T-helper 9 cell (primary cell): ENCODE results near the gene MMP17.
"Not testable (repeated sequence)": the region's sequence is repeated elsewhere in the genome, so short reads cannot be mapped to it uniquely, and the experiment has no call there.

ENCODE experiments used
- DNase-seq: peaks from one replicate; pipeline ENCODE4 v3.0.0-alpha.2; 2020

The MMP17 gene

GRCh38 chr12:131800594-131801135 is 27.5 kb upstream of the MMP17 start:
- no peak for DNase-seq

DNA sequence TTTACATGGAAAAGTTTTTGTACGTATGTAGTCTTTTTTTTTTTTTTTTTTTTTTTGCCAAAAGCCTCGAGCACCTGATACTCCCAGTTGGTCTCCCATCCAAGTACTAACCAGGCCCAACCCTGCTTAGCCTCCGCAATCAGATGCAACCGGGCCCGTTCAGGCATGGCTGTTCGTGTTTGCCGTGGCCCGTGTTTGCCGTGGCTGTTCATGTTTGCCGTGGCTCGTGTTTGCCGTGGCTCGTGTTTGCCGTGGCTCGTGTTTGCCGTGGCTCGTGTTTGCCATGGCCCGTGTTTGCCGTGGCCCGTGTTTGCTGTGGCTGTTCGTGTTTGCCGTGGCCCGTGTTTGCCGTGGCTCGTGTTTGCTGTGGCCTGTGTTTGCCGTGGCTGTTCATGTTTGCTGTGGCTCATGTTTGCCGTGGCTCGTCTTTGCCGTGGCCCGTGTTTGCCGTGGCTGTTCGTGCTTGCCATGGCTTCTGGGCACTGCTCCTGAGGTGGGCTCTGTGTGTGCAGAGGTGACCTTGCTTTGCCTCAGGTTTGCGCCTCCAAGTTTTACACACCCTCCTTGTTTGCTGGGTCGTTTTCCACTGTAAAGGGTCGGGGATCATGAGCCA is 26.8 kb upstream of the MMP17 start:
- DNase-seq, result no peak

DNA sequence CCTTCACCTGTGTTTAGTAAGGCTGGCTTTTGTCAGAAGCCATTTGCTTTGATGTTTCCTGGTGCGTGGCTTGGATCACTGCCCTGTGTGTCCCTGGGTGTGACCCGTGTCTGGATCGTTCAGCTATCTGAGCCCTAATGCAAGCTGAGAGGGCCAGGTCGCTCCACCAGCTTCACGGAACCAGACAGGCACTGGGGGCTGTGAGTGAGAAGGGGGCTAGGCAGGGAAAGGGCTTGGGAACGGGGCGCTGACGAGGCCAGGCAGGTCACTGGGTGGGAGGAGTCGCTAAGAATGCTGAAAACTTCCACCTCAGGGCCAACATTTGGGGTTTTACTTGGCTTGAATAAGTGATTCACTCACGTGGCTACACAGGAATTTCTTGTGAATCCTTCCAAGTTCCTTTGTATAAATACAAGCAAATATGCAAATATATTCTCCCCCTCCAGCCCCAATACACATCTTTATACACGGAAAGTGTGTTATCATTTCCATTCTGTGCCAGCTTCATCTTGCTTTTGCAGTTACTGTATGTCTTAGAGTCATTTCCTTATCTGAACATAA is 24.2 kb upstream of the MMP17 start:
- DNase-seq, result no peak

- no peak for DNase-seq
Measured at GRCh38 chr12:131805421-131805820, 22.8 kb upstream of the MMP17 start.

DNA sequence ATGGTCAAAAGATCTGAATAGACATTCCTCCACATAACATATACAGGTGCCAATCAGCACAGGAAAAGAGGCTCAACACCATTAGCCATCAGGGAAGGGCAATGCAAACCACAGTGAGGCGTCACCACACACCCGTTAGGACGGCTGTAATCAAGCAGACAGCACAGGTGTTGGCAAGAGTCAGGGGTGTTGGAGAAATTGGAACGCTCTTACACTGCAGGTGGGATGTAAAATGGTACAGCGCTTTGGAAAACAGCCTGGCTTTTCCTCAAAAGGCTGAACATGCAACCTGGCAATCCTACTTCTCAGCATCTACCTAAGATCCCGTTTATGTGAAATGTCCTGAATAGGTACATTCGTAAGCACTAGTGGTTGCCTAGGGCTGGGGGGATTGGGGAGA is 21.5 kb upstream of the MMP17 start:
- DNase-seq, result no peak

- DNase-seq, result no peak
Measured at GRCh38 chr12:131808744-131809371, 19.3 kb upstream of the MMP17 start.

GRCh38 chr12:131809476-131810254 is 18.5 kb upstream of the MMP17 start:
- not testable (repeated sequence) for DNase-seq

DNA sequence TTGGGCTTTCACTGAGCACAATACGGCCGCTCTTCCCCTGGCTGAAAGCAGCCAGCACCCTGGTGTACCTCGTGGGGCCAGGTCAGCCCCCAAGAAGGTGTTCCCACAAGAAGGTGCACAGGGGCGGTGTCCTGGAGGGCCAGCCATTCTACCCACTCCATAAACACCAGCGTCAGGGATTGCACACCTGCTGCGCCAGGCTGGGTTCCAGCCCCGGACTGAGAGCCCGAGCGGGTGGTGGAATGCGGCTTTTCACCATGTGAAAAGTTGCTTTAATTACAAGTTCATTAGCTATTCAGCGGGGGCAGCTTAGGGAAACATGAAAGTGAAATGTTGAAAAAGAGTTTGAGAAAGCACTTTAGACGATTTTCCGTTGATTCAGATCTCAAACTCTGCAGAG is 17.5 kb upstream of the MMP17 start:
- DNase-seq, result no peak

GRCh38 chr12:131815131-131815530 is 13.1 kb upstream of the MMP17 start:
- DNase-seq, result no peak

GRCh38 chr12:131816495-131816894 is 11.7 kb upstream of the MMP17 start:
- DNase-seq, result no peak

DNA sequence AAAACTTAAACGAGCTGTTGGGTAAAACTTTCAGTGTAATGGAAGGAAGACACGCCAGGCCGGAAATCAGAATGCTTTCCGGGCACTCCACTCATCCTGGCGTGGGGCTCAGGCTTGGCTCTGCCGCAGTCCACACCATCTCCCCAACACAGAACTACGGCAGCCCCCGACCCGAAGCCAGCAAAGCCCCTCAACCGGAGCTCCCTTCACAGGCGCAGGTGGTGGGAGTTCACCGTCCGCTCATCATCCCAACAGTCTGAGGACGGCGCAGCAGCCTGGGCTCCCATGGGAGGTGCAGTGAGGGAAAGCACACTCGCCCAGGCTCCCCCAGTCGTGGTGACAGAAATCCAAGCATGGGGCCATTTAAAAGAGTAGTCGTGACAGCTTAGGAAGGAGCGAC is 11.0 kb upstream of the MMP17 start:
- no peak for DNase-seq

GRCh38 chr12:131818821-131819585 is 9.2 kb upstream of the MMP17 start:
- no peak for DNase-seq

- no peak for DNase-seq
Measured at GRCh38 chr12:131824450-131824849, 3.7 kb upstream of the MMP17 start.

DNA sequence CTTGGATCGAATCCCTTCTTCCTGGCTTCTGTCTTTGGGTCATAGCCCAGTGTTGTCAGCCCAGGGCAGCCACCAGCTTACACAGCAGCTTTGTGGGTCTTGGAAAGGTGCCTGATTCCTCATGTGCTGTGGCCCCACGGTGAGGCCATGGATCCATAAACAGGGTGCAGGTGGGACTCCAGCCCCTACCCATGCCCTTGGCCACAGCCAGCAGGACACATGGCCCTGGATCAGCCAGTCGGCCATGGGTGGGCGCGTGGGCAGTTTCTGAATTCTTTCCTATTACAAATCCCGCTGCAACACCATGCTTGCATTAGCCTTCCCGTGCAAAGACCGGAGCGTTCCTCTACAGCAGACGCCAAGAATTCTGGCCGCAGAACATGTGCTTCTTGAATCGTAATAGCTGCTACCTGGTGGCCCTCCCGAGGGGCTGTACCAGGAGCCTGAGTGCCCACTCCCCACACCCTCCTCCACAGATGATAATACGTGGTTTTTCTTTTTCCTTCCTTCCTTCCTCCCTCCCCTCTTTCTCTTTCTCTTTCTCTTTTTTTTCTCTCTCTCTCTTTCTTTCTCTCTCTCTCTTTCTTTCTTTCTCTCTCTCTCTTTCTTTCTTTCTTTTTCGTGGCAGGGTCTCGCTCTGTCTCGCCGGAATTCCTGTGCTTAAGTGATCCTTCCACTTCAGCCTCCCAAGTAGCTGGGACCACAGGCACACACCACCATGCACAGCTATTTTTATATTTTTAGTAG is 2.9 kb upstream of the MMP17 start:
- no peak for DNase-seq

- DNase-seq, result no peak
Measured at GRCh38 chr12:131826097-131826928, 1.9 kb upstream of the MMP17 start.

DNA sequence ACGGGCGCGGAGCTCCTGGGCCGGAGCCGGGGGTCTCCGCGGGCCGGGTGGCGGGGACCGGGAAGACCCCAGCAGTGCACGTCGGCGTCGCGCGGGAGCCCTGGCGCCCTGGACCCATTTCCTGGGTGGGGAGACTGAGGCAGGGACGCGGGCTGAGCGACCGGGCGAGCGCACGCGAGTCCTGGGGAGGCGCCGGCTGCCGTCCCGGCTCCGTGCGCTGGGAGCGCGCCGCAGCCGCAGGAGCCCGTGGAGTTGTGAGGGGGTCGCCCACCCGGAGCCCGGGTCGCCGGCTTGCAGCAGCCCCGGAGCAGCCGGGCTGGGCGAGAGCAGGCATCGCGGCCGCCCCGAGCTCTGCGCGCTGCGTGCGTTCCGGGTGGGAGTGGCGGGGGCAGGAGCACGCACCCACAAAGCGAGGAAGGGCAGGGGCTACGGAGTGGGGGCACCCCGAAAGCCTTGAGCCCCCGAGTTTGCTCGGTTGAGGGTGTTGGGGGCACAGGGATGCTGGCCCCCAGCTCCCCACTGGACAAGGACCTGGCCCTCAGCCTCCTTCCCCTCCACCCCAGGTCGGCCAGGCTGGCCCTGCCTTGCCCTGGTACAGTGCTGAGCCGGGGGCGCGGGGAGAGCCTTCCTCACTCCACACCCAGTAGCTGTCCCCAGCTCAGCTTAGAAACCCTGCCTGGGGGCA is 620 bp downstream of the MMP17 start:
- DNase-seq, result no peak

- no peak for DNase-seq
Measured at GRCh38 chr12:131829356-131829747, 1.2 kb downstream of the MMP17 start.

DNA sequence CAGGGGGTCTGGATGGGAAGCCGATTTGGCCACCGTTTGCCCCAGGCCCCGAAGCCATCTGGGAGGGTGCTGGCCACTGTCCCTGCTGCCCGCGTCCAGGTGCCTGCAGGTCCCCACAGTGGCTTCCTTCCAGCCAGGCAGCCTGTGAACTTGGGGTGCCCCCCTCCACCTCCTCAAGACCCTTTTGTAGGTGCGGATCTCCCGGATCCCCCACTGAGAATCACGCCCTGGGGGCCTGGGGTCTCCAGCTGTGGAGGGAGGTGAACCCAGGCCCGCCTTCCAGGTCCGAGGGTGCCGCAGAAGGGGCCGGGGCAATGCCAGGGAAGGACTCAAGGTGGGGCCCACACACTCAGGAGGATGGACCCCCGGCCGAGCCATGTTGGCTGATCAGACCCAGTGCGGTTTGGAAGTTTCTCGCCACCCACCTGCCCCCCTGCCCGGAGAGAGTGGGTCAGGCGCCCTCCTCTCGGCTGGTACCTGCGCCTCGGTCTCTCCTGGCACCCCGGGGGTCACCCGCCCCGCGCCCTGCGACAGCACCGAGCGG is 1.7 kb downstream of the MMP17 start:
- DNase-seq, result no peak

DNA sequence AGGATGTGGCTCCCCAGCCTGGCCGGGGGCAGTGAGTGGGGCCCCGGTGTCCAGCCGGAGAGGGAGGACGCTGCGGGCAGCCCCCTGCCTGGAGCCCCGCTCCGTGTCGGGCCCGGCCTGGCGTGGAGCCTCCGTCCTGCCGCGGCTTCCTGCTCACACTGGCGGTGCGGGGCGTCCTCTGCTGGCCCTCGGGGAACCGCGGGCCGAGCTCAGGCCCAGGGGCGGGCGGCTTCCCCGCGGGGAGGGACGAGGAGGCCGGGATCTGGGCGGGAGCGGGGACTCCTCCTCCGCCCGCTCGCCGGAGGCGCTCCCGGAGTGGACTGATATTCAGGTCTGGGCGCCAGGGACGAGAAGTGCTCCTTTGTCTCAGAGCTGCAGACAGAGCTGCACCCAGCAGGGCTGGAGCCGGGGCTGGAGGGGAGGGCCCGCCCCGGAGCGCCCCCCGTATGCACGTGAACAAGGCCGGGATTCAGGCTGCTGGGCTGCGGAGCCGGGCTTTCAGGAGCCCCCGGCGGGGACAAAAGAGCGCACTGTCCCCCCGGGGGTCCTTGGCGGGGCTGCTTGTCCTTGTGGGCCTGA is 2.2 kb downstream of the MMP17 start:
- DNase-seq, result no peak
